Measurements from ENCODE around the gene MEG3. TPM values are rescaled to one million over a fixed set of nuclear protein-coding genes. Genes with fewer than 3 reads are reported as not detected.

Gene MEG3
- total RNA-seq, 2 experiments from 2014 or later, result not detected

DNA sequence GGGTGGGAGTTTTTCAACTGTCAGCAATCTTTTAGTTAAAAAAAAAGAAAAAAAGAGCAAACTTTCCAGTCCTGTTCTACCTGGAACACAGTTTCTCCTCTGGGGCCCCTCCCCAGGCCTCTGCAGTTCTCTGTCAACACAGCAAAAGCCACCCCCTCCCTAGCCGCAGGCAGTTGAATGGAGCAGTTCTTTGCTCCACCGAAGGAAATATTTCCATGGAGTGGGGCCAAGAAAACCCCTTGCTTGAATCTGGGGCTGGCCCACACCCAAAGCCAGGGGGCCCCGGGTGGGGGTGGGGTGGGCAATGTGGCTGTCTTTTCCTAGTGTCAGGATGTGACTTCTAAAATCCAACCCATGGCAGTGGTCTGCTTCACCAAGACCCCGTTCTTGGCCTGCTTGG, 5.0 kb upstream of the MEG3 start:
- H3K27me3 Mint-ChIP-seq, result peaks cover 16% of the 10 kb centered on the region
- no peaks in the 10 kb centered on the region for H3K9me3 Mint-ChIP-seq
- CTCF ChIA-PET, result no interaction called here
- no peaks in the 10 kb centered on the region for H3K36me3 Mint-ChIP-seq
- no peak for DNase-seq
- intact Hi-C loops (cut with micrococcal nuclease), result no loop called here
- no peak overlapping the region for H3K4me3 Mint-ChIP-seq
- H3K27ac Mint-ChIP-seq, result no peak overlapping the region
- H3K4me1 Mint-ChIP-seq (ENCODE audit: low read depth), result peaks cover 5% of the 10 kb centered on the region
- POLR2A ChIA-PET, result no interaction called here

DNA sequence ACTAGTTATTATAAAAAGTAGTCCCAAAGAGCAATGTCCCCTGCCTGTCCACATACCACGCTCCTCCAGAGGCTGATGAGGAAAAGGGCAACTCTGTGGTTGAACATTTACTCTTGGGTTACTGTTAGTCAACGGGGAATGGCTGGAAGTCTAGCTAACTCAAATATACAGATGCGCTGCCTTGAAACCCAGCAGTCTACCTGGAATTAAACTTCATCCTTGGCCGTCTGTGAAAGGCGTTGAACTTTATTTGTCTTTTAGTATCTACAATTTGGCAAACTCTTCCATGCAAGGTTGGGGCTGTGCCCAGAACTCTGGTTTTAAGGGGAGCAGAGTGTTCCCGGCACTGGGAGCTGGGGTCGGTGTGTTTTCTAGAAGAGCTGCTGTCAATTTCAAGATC, 3.9 kb upstream of the MEG3 start:
- H3K27ac Mint-ChIP-seq, result no peak overlapping the region
- CTCF ChIA-PET, result no interaction called here
- H3K4me1 Mint-ChIP-seq (ENCODE audit: low read depth), result peaks cover 8% of the 10 kb centered on the region

DNA sequence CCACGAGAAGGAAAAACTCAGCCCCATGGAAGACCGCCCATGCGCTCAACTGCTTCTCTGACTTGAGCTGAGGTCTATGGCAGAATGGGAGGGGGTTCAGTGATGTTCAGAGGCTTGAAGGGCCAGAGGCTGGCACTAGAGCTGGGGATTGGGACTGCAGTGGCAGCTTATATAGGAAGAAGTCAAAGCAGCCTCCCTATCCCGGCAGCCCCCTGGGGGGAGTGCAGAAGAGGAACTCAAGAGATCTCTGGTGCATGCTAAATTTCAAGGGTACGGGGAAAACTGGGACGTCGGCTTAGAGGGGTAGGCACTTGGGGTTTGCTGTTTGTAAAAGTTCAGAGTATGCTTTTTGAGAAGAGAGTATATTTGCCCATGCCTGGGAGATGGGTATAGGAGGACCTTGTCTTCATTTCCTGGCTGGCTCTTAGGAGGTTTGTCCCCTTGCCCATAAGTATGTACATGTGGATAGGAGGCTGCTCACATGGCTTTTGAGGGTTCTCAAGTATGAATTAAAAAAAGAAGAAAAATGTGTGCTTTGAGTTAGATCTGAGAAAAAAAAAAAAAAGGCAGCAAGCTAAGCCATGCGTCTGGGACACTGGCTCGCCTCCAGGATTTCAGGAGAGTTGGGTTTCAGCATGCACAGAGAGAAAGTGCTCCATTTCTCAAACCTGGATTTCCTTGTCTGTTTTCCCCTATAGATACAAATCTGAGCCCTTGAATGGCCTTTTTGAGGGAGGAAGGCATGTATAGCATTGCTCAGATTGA, 3.2 kb upstream of the MEG3 start:
- H3K36me3 Mint-ChIP-seq, result no peaks in the 10 kb centered on the region
- peaks cover 4% of the 10 kb centered on the region for H3K9me3 Mint-ChIP-seq
- H3K27ac Mint-ChIP-seq, result no peak overlapping the region
- intact Hi-C loops (cut with micrococcal nuclease), result no loop called here
- H3K27me3 Mint-ChIP-seq, result peaks cover 26% of the 10 kb centered on the region
- no peak overlapping the region for H3K4me3 Mint-ChIP-seq
- no peak for DNase-seq
- CTCF ChIA-PET, result no interaction called here
- peaks cover 8% of the 10 kb centered on the region for H3K4me1 Mint-ChIP-seq (ENCODE audit: low read depth)
- POLR2A ChIA-PET, result no interaction called here

More for the DNA sequence above, 3.9 kb upstream of the MEG3 start:
- Mint-ChIP-seq H3K4me3 (no peak overlapping the region), H3K36me3 (no peaks in the 10 kb centered on the region), H3K27me3 (peaks cover 22% of the 10 kb centered on the region), H3K9me3 (no peaks in the 10 kb centered on the region)
- intact Hi-C loops (cut with micrococcal nuclease), result no loop called here
- POLR2A ChIA-PET, result no interaction called here
- DNase-seq, result no peak

DNA sequence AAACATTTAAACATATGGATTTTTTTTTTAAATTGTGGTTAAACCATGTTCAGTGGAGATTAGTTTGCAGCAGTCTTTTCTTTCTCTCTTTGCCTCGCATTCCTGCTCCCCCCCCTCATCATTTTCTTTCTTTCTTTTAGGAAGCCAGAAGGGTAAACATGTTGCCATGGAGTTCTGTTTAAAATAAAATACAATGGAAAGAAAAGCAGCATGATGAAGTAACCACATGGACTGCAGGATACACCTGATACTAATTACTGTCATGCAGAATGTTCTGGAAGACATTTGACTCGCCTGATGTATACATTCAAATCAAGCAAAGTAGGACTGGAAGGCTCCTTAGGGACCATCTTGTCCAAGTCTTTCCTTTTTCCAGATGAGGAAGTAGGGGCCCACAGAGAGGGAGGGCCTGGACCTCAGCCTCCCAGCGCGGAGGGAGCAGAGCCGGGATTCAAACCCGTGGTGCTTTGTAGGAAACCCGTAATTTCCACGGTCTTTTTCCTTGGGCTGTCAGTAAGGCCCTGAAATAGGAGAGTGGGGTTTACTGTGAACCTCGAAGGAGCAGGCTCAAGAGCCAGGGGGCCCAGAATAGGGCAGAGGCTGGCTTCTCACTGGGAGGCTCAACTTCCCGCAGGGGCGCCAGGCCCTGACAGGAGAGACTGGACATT, 2.4 kb upstream of the MEG3 start:
- H3K4me3 Mint-ChIP-seq, result no peak overlapping the region
- ChIA-PET POLR2A (no interaction called here), CTCF (no interaction called here)
- intact Hi-C loops (cut with micrococcal nuclease), result no loop called here
- H3K36me3 Mint-ChIP-seq, result no peaks in the 10 kb centered on the region
- H3K4me1 Mint-ChIP-seq (ENCODE audit: low read depth), result peaks cover 8% of the 10 kb centered on the region
- no peak overlapping the region for H3K27ac Mint-ChIP-seq
- DNase-seq, result no peak
- peaks cover 28% of the 10 kb centered on the region for H3K27me3 Mint-ChIP-seq
- H3K9me3 Mint-ChIP-seq, result peaks cover 5% of the 10 kb centered on the region

DNA sequence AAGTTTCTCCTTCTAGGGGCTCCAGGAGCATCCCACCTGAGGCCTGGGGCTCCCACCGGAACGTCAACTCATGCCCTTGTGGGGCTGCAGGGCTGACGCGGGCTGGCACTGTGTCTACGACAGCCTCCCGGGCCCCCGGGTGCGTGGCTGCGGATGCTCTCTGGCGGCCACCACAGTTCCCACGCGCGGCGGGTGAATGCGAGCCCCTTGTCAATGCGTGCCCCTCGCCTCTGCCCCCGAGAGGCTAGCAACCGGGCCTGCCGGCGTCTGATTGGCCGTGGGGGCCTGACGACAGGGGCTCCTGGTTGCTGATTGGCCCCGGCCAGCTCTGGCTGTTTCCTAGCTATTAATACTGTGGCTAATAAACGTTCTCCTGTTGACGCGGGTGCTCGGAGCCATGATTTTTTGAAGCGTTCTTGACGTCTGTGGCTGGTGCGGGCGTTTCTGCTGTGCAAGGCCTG, 1.8 kb upstream of the MEG3 start:
- H3K4me3 Mint-ChIP-seq, result no peak overlapping the region
- no peaks in the 10 kb centered on the region for H3K36me3 Mint-ChIP-seq
- ChIA-PET POLR2A (no interaction called here), CTCF (no interaction called here)
- peaks cover 8% of the 10 kb centered on the region for H3K4me1 Mint-ChIP-seq (ENCODE audit: low read depth)
- H3K9me3 Mint-ChIP-seq, result peaks cover 7% of the 10 kb centered on the region
- peaks cover 34% of the 10 kb centered on the region for H3K27me3 Mint-ChIP-seq
- intact Hi-C loops (cut with micrococcal nuclease), result no loop called here
- H3K27ac Mint-ChIP-seq, result no peak overlapping the region
- DNase-seq, result no peak

DNA sequence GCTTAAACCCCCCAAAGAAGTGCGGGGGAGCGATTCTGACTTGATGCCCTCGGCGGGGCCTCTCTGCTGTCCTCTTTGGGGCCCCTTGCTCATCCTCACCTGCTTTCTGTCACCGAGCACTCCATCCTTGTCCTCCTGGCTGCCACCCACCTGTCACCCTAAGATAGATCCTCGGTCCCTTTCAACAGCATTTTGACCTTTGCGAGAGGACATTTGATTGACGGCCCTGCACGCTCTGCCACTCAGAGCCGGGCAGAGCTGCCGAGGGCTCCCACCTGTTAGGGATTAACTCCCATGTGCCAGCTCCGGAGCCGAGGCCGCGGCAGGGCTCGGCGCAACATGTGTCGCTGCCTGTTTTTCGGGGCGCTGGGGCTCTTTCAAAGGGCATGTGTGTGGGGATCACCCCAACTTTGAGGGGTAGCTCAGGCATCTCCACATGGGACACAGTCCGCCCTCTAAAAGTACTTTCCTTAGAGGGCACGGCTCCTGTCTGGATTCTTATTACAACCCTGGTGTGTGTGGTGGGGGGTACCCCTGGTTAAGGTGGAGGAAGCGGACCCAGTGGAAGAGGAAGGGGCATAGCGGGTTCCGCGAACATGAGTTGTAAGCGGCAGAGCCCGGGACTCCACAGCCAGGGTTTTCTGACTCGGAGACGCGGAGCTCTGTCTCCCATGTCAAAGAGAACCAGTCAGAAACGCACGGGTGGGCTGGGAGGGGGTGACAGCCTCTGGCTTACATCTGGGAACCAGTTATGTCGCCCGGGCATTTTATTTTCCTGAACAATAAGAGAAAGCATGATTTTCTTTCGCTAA, 811 bp upstream of the MEG3 start:
- Mint-ChIP-seq H3K4me3 (no peak overlapping the region), H3K27me3 (peaks cover 38% of the 10 kb centered on the region), H3K9me3 (peaks cover 7% of the 10 kb centered on the region), H3K36me3 (no peaks in the 10 kb centered on the region), H3K4me1 (ENCODE audit: low read depth) (peaks cover 8% of the 10 kb centered on the region), H3K27ac (no peak overlapping the region)
- CTCF ChIA-PET, result interaction anchor here (0.6 kb wide), 1 partner anchor 162 kb away, joined by 3 read pairs; no protein-coding TSS in a partner anchor
- POLR2A ChIA-PET, result no interaction called here
- no peak for DNase-seq
- intact Hi-C loops (cut with micrococcal nuclease), result no loop called here

DNA sequence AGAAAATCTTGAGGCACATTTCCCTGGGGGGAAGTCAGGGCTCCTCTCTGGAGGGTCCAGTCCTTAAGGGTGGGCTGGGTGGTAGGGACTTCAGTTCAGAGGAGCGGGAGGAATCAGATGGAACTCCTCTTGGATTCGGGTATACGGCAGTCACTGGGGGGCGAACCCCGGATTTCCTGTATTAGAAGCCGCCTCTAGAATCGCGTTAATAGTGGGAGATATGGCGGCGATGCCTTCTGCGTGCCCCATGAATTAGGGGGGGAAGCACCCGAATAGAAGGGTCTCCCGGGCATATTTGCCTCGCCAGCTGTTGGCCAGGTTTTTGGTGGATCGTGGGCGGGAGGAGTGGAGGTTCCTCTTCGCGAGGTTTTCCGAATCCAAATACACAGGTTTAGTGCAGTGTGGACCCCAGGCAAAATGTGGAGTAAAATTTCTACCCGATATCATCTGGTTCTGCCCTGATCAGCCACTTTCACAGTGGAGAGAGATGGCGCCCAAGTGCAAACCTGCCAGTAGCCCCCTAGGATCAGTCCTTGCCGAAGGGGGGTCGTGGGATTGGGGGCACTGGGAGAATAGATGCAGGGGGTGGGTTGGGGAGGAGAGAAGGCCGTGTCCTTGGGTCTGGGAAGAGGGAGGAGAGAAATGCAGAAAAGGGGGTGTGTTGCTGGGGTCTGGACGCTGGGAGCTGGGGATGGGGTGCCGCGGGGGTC, 628 bp downstream of the MEG3 start:
- DNase-seq, result no peak
- Mint-ChIP-seq H3K36me3 (no peaks in the 10 kb centered on the region), H3K27ac (no peak overlapping the region), H3K4me3 (no peak overlapping the region), H3K9me3 (peaks cover 7% of the 10 kb centered on the region), H3K27me3 (peaks cover 38% of the 10 kb centered on the region), H3K4me1 (ENCODE audit: low read depth) (peaks cover 8% of the 10 kb centered on the region)
- CTCF ChIA-PET, result no interaction called here
- POLR2A ChIA-PET, result no interaction called here
- intact Hi-C loops (cut with micrococcal nuclease), result no loop called here

DNA sequence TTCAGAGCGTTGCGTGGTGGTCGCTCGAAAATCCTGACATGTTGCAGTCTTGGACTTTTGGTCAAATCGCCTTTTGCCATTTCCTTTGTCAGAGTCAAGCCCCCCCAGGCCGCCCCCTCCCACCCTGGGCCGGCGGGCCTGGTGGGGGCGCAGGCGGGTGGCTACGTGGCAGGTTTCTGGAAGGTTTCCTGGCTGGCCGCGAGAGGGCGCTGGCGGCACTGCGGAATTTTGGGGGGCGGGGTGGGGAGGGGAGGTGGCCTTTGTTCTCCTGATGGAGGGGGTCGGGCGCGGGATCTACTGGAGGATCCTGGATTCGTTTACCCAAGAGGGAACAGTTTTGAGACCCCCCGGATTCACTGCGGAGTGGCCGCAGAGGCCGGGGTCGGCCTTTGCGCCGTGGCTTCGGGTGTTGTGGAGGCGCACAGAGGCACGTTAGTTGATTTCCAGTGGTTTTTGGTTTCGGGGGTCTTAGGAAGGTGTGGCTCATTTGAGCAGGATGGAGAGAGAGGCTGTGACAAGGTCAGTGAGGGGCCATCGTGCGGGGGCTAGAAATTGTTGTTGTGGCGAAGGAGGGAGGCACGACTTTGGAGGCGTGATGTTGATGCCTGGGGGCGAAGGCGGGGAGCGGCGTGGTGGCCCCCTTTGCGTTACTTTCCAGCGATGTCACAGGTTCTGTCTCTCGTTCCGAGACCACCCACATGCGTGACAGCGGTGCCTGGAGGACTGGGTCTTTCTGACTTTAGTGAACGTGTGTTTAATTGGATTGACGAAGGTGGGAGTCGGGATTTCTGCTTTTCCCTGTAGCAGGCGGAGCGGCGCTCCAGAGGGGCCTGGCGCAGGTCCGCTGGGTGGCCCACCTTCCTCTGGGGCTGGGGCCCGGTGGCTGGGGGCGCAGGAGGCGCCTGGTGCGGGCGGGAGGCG, 1.4 kb downstream of the MEG3 start:
- peaks cover 8% of the 10 kb centered on the region for H3K4me1 Mint-ChIP-seq (ENCODE audit: low read depth)
- H3K36me3 Mint-ChIP-seq, result no peaks in the 10 kb centered on the region
- CTCF ChIA-PET, result no interaction called here
- no peak for DNase-seq
- no peak overlapping the region for H3K27ac Mint-ChIP-seq
- intact Hi-C loops (cut with micrococcal nuclease), result no loop called here
- POLR2A ChIA-PET, result no interaction called here
- peaks cover 7% of the 10 kb centered on the region for H3K9me3 Mint-ChIP-seq
- H3K27me3 Mint-ChIP-seq, result peaks cover 38% of the 10 kb centered on the region
- H3K4me3 Mint-ChIP-seq, result no peak overlapping the region

DNA sequence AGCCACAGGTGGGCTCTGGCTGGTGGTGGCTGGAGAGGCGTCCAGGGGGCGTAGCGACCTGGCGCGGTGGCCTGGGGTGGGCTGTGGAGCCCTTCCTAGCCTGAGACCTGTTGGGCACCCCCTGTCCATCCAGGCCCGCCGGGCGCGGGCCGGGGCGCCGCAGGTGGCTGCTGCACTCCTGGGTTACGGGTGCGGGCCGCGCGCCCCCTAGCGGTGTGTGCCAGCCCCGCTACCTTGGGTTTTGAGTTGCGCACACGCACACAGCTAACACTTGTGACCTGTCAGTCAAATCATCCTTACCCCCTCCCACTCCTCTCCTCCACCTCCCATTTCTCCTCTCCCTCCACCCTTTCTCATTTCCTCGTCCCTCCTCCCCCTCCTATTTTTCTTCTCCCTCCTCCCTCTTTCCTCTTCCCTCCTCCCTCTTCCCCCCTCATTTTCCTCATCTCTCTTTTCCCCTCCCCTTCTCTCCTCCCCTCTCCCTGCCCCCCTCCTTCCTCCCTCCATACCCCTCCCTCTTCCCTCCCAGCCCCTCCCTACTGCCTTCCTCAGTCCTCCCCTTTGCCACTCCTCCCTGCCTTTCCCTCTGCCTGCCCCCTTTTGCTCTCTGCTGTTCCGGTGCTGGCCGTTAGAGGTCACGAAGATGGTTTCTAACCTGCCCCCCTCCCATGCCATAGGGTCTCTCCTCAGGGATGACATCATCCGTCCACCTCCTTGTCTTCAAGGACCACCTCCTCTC, 2.3 kb downstream of the MEG3 start:
- intact Hi-C loops (cut with micrococcal nuclease), result no loop called here
- DNase-seq, result no peak
- H3K36me3 Mint-ChIP-seq, result no peaks in the 10 kb centered on the region
- ChIA-PET POLR2A (no interaction called here), CTCF (no interaction called here)
- H3K9me3 Mint-ChIP-seq, result peaks cover 7% of the 10 kb centered on the region
- H3K4me1 Mint-ChIP-seq (ENCODE audit: low read depth), result peaks cover 8% of the 10 kb centered on the region
- H3K4me3 Mint-ChIP-seq, result no peak overlapping the region
- peaks cover 42% of the 10 kb centered on the region for H3K27me3 Mint-ChIP-seq
- no peak overlapping the region for H3K27ac Mint-ChIP-seq

DNA sequence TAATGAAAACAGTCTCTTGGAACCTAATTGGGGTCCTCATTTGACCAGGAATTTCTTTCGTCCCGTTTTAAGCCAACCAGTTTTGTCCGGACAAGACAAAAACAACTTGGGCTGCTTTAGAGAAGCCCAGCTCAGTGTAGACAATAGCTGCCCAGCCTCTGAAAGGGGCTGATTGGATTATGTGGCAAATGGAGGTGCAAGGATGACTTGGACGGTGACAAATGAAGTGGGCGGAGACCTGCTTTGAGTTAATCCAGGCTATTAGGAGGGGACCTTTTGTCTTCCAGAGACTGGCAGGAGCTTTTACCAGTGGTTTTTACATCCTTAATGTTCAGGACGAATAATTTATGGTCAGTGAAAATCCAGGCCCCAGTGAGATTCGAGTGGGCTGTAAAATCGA, 4.8 kb downstream of the MEG3 start:
- Mint-ChIP-seq H3K27ac (no peak overlapping the region), H3K9me3 (peaks cover 7% of the 10 kb centered on the region), H3K36me3 (no peaks in the 10 kb centered on the region), H3K4me1 (ENCODE audit: low read depth) (peaks cover 5% of the 10 kb centered on the region), H3K27me3 (peaks cover 33% of the 10 kb centered on the region), H3K4me3 (no peak overlapping the region)
- intact Hi-C loops (cut with micrococcal nuclease), result no loop called here
- ChIA-PET CTCF (no interaction called here), POLR2A (no interaction called here)
- DNase-seq, result no peak

DNA sequence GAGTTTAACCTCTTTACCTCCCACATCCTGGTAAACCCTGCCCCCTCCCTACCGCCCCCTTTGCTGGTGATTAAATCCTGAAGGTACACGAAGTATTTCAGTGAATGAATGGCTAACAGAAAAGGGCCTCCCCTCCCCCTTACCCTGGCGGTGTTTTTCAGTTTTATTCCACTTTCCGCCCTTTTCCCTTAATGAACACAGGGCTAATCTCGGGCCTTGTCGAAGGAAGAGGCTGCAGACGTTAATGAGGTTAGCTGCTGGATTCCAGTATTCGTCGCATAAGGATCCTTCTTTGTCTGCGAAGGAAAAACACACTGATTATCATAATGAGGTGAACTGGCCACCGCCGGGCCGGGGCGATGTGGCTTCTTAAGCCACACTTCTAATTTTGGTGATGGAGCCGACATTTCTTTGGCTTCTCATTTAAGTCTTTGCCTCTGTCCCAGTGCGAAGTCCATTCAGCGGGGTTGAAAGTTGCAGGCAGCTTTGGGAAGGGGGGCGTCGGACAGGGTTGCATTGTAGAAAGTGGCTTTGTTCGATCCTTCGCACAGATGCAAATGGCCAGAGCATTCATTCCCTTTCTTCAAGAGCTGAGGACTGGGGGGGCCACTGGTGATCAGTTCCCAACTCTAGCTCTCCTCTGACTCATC, 6.5 kb downstream of the MEG3 start:
- POLR2A ChIA-PET, result no interaction called here
- intact Hi-C loops (cut with micrococcal nuclease), result no loop called here
- no peak for DNase-seq
- Mint-ChIP-seq H3K27ac (no peak overlapping the region), H3K36me3 (no peaks in the 10 kb centered on the region), H3K4me3 (no peak overlapping the region), H3K27me3 (peaks cover 21% of the 10 kb centered on the region), H3K9me3 (peaks cover 6% of the 10 kb centered on the region), H3K4me1 (ENCODE audit: low read depth) (no peaks in the 10 kb centered on the region)
- CTCF ChIA-PET, result no interaction called here

Measured in activated CD4-positive, alpha-beta memory T cell treated with anti-CD3 and anti-CD28 coated beads for 36 hours (primary cell).